Smooth muscle cell (in vitro differentiated cells): ENCODE measurements around the gene PRLR. TPM values are rescaled to one million over a fixed set of nuclear protein-coding genes. Genes with fewer than 3 reads are reported as not detected.
A peak's percentile ranks its signal among the peaks of the same experiment; 100 is the strongest.

Source experiments
- DNase-seq: peaks from one replicate; lab custom pipeline; 2025; ENCODE audit not compliant: unreplicated experiment; lab: John Stamatoyannopoulos, UW
- H2AFZ ChIP-seq: fragments of 200-600 bp; sonication (generic); 2 replicates; pipeline ENCODE4 v1.6.0; 2016; ENCODE audit warnings: antibody characterized with exemption, low read depth, mild to moderate bottlenecking
- H3F3A ChIP-seq: fragments of 200-600 bp; sonication (generic); 2 replicates; pipeline ENCODE4 v1.6.0; 2017; ENCODE audit warnings: antibody characterized with exemption, low read depth
- H3K27ac ChIP-seq: fragments of 200-600 bp; sonication (generic); 2 replicates; pipeline ENCODE4 v1.5.1; 2016; ENCODE audit warnings: low read depth, mild to moderate bottlenecking
- H3K27me3 ChIP-seq: fragments of 200-600 bp; sonication (generic); 2 replicates; pipeline ENCODE4 v1.6.1; 2016; ENCODE audit warnings: low read depth, mild to moderate bottlenecking
- H3K36me3 ChIP-seq: fragments of 200-600 bp; sonication (generic); 2 replicates; pipeline ENCODE4 v1.5.1; 2016; ENCODE audit warnings: low read depth
- H3K4me1 ChIP-seq: fragments of 200-600 bp; sonication (generic); 2 replicates; pipeline ENCODE4 v1.5.1; 2016; ENCODE audit warnings: low read depth
- H3K4me2 ChIP-seq: fragments of 200-600 bp; sonication (generic); 2 replicates; pipeline ENCODE4 v1.6.0; 2016; ENCODE audit warnings: mild to moderate bottlenecking
- H3K4me3 ChIP-seq: fragments of 200-600 bp; sonication (generic); 2 replicates; pipeline ENCODE4 v1.5.1; 2016; ENCODE audit warnings: mild to moderate bottlenecking
- H3K79me2 ChIP-seq: fragments of 200-600 bp; sonication (generic); 2 replicates; pipeline ENCODE4 v1.6.0; 2016; ENCODE audit warnings: low read depth, mild to moderate bottlenecking
- H3K9ac ChIP-seq: fragments of 200-600 bp; sonication (generic); 2 replicates; pipeline ENCODE4 v1.6.0; 2016; ENCODE audit warnings: low read depth
- H3K9me3 ChIP-seq: fragments of 200-600 bp; sonication (generic); replicated peaks from 2 replicates; pipeline ENCODE4 v1.5.1; 2016; ENCODE audit warnings: low read depth
- H4K20me1 ChIP-seq: fragments of 200-600 bp; sonication (generic); 2 replicates; pipeline ENCODE4 v1.6.0; 2016; ENCODE audit warnings: low read depth
- WGBS: methylation state at CpG from one replicate; pipeline ENCODE4 v1.1.7; 2016; ENCODE audit warnings: low lambda C conversion rate; 5-methylcytosine and 5-hydroxymethylcytosine counted together
- polyA plus RNA-seq: library from polyadenylated mRNA; unstranded; fragments of >200 nt; fragmentation: Nextera tagmentation; extraction: Ambion mirVana; gene quantifications from 2 replicates; pipeline ENCODE4 v1.2.1, GENCODE V29; 2016
- total RNA-seq: library from RNA; depleted of rRNA; stranded (reverse); fragments of >200 nt; gene quantifications from 2 replicates; pipeline ENCODE4 v1.2.3, GENCODE V29; 2014
- TF ChIP-seq, protein P1 (sequence below): fragments of 200-600 bp; sonication (generic); IDR thresholded peaks from 2 replicates; pipeline ENCODE4 v1.5.1; 2017; ENCODE audit warnings: borderline replicate concordance, mild to moderate bottlenecking, antibody characterized with exemption; ENCODE audit not compliant: insufficient read depth, poor library complexity, severe bottlenecking

The PRLR gene
- total and polyA plus RNA-seq, 2 experiments from 2014 or later, result 2.3 to 47.4 TPM

DNA sequence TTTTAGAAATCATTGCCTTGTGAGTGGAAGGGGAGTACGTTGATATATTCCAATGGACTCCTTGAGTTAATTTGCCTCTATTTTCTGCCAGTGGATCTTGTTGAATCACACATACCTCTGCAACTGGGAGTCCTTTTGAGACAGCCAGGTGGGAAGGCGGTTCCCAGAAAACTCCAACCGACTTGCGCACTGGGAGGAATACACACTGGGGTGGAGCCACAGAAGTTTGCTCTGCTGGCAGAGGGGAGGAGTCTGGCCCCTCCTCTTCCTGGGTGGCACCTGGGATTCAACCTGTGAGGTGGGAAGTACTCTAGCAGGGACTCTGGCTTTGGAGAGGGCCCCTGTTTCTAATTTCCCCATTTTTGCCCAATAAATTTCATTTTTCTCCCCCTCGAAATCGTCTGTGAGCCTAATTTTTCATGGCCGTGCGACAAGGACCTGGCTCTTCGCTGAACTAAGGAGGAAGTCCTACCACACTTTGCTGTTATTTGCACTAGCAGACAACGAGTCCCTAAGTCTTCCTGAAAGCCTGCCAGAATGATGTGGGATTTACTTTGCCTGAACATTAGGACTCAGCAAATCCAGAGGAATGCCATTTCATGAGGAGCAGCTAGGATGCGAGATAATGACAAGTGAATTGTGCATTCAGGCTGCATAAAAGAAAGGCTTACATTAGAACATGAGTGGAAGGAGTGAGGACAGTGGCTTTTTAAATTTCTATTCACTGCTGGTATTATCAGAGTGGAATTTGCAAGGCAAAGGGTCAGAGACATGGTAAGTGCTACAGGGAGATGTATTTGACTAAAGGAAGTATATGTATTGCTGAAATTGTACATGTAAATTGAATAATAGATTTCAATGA is 67.2 kb downstream of the PRLR start:
- Histone ChIP-seq H3K4me1 (no peaks in the 10 kb centered on the region), H3K27me3 (no peaks in the 10 kb centered on the region), H3K9me3 (peaks cover 4% of the 10 kb centered on the region), H3F3A (peaks cover 9% of the 10 kb centered on the region), H3K36me3 (no peaks in the 10 kb centered on the region), H3K79me2 (no peaks in the 10 kb centered on the region), H2AFZ (no peak overlapping the region), H3K4me3 (no peak overlapping the region), H3K27ac (no peak overlapping the region), H3K4me2 (no peak overlapping the region), H4K20me1 (no peaks in the 10 kb centered on the region), H3K9ac (no peak overlapping the region)
- 87% methylated on average over 11 of the region's 11 CpGs for WGBS
- TF ChIP-seq, protein P1, sequence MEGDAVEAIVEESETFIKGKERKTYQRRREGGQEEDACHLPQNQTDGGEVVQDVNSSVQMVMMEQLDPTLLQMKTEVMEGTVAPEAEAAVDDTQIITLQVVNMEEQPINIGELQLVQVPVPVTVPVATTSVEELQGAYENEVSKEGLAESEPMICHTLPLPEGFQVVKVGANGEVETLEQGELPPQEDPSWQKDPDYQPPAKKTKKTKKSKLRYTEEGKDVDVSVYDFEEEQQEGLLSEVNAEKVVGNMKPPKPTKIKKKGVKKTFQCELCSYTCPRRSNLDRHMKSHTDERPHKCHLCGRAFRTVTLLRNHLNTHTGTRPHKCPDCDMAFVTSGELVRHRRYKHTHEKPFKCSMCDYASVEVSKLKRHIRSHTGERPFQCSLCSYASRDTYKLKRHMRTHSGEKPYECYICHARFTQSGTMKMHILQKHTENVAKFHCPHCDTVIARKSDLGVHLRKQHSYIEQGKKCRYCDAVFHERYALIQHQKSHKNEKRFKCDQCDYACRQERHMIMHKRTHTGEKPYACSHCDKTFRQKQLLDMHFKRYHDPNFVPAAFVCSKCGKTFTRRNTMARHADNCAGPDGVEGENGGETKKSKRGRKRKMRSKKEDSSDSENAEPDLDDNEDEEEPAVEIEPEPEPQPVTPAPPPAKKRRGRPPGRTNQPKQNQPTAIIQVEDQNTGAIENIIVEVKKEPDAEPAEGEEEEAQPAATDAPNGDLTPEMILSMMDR, result no peak
- no peak for DNase-seq

DNA sequence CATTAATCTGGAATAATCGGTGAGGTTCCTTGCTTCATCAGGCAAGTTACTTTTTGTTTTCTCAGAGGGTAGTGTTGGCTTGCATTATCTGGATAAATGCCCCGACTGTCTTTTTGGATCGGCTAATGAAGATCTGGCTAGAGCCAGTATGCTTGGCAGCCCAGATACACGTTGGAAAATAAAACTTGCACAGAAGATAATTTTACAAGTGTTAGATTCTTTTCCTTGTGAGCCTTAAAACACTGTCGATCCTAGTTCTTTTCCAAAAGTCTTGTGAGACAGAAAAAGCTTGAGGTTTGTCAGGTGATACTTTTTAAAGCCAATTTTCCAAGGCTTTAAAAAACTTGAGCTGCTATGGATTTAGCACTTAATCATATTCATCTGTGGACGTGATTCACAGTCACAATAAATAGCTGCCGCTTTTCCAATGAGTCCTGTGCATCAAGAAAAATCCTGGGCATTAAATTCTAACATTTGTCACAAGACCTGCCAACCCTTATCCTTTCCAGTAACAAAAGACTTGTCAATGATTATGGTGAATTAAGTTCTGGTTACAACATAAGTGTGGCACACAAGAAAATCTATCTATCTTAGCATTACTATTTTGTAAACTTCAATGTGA is 68.5 kb downstream of the PRLR start:
- H3K9me3 ChIP-seq, result no peaks in the 10 kb centered on the region
- peaks cover 9% of the 10 kb centered on the region for H3F3A ChIP-seq
- H3K4me3 ChIP-seq, result no peak overlapping the region
- H3K9ac ChIP-seq, result no peak overlapping the region
- H4K20me1 ChIP-seq, result no peaks in the 10 kb centered on the region
- no peaks in the 10 kb centered on the region for H3K4me1 ChIP-seq
- 65% methylated on average over 7 of the region's 7 CpGs for WGBS
- H3K79me2 ChIP-seq, result no peaks in the 10 kb centered on the region
- no peaks in the 10 kb centered on the region for H3K36me3 ChIP-seq
- H3K27me3 ChIP-seq, result no peaks in the 10 kb centered on the region
- no peak overlapping the region for H3K4me2 ChIP-seq
- no peak for DNase-seq
- H2AFZ ChIP-seq, result no peak overlapping the region
- no peak overlapping the region for H3K27ac ChIP-seq
- TF ChIP-seq, protein P1, result no peak

DNA sequence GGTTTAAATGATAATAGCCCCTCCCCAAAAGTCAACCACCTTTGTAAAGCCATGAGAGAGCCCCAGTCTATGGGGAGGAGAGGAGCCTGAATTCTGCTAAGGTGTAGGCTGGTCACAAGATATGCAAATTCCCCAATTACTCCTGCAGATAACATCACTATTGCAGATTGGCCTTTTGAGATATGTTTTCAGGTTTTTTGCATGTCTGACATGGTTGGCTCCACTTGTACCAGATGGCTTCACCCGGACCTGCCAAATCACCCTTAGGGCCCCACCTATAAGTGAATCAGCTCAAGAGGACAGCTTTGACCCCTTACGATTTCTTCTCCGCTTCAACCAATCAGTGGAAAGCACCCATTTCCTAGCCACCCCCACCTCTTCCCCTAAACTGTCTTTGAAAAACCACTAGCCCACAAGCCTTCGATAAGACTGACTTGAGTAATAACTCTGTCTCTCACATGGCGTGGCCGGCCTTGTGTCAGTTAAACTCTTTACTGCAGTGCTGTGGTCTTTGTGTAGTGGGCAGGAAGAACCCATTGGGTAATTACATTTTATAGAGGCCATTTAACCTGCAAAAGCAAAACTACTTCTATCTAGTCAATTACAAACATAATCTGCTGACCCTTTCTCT is 69.7 kb downstream of the PRLR start:
- Histone ChIP-seq H3K9ac (no peak overlapping the region), H3K9me3 (no peaks in the 10 kb centered on the region), H3K36me3 (no peaks in the 10 kb centered on the region), H3K27me3 (no peaks in the 10 kb centered on the region), H3K4me2 (peak overlapping the region; percentile 10), H3K4me3 (no peak overlapping the region), H3K79me2 (no peaks in the 10 kb centered on the region), H2AFZ (no peak overlapping the region), H3K4me1 (no peaks in the 10 kb centered on the region), H3F3A (peaks cover 9% of the 10 kb centered on the region), H4K20me1 (no peaks in the 10 kb centered on the region), H3K27ac (no peak overlapping the region)
- no peak for DNase-seq
- 60% methylated on average over 6 of the region's 6 CpGs for WGBS
- TF ChIP-seq, protein P1, result no peak
